GM18520 (cell line): ENCODE data around the gene MAP2K1.
"Not testable (repeated sequence)": the region's sequence is repeated elsewhere in the genome, so short reads cannot be mapped to it uniquely, and the experiment has no call there.

Source experiments
- ATAC-seq: cut with Tn5 transposase; IDR thresholded peaks from one replicate; pipeline ENCODE4 v1.9.1; 2021; ENCODE audit not compliant: unreplicated experiment

The MAP2K1 gene

DNA sequence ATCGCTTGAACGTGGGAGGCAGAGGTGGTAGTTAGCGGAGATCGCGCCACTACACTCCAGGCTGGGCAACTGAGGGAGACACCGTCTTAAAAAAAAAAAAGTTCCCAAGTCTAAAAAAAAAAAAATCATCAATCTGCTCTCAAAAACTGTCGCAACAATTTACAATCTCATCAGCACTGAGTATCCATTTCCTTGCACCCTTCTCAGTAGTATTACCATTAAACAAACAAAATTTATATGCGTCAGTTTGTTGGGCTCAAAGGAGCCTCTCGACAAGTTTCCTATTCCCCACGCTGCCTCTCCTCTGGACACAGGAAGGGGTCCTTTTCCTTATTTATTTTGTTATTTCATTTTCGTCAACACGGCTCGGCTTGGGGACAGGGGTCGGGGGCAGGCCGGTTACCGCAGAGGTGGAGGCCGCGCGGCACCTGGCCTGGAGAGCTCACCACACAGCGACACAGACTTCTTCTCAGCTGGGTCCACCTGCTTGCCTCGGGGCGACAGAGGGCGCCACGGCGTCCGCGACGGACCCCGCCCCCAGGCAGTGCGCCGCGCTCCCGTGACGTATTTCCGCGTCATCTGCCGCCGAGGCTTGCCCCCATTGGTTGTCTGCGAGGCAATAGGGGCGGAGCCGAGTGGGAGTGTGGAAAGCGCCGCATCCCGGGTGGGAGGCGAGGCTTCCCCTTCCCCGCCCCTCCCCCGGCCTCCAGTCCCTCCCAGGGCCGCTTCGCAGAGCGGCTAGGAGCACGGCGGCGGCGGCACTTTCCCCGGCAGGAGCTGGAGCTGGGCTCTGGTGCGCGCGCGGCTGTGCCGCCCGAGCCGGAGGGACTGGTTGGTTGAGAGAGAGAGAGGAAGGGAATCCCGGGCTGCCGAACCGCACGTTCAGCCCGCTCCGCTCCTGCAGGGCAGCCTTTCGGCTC is at the start of gene MAP2K1:
Gene MAP2K1, plus strand, starts transcription at position 709 of the 920 bp plus-strand sequence. CDS start 436 bp downstream, outside the sequence.
- peak; percentile 65 for ATAC-seq

DNA sequence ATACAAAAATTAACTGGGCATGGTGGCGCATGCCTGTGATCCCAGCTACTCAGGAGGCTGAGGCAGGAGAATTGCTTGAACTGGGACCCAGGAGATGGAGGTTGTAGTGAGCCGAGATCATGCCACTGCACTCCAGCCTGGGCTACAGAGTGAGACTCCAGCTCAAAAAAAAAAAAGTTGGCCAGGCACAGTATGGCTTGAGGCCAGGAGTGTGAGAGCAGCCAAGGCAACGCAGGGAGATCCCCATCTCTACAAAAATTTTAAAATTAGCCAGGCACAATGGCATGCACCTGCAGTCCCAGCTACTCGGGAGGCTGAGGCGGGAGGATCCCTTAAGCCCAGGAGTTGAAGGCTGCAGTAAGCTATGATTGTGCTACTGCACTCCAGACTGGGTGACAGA is 38.2 kb upstream of the MAP2K1 start:
- not testable (repeated sequence) for ATAC-seq

DNA sequence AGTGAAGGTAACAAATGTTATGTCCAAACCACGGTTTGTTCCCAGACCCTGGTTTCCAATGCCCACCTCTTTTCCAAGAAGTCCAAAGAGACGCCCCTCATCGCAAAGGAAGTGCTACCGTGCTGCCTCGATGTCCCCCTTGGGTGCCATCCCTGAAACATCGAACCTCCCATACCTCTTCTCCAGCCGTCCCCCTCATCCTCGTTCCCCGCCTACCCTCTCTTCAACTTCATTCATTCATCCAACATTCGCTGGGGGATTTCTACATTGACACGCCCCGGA is 30.7 kb upstream of the MAP2K1 start:
- ATAC-seq = no peak

- peak; percentile 94 for ATAC-seq
Measured at GRCh38 chr15:66356359-66357236, 30.1 kb upstream of the MAP2K1 start, which contains the start of gene TIPIN. Gene TIPIN, minus strand, starts transcription at chr15:66356685. Its CDS starts 3,738 bp downstream, at chr15:66352947.

DNA sequence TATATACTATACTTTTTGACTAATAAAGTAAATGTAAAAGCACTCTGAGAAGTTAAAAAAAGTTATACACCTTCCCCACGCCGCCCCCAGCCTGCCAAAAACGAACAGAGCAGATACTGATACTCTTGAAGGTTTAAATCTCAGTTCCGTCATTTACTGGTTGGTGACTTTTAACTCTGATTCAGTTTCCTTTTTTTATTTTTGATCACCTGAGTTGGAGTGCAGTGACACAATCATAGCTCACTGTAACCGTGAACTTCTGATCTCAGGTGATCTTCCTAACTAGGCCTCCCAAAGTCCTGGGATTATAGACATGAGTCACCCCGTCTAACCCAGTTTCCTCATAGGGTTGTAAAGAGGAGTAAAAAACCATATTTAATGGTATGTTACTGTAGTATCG is 27.0 kb upstream of the MAP2K1 start:
- ATAC-seq = no peak

DNA sequence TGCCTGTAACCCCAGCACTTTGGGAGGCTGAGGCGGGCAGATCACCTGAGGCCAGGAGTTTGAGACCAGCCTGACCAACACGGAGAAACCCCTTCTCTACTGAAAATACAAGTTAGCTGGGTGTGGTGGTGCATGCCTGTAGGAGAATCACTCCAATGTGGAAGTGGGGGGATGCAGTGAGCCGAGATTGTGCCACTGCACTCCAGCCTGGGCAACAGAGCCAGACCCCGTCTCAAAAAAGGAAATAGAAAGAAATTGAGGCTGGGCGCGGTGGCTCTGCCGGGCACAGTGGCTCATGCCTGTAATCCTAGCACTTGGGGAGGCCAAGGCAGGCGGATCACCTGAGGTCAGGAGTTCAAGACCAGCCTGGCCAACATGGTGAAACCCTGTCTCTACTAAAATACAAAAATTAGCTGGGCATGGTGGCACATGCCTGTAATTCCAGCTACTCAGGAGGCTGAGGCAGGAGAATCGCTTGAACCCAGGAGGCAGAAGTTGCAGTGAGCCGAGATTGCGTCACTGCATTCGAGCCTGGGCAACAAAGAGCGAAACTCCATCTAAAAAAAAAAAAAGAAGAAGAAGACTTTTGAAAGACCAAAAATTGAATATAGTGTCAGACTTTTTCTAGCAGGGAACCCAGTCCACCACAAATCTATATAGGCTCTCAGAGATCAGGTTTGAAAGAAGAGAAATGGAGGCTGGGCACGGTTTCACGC is 24.8 kb upstream of the MAP2K1 start:
- not testable (repeated sequence) for ATAC-seq

DNA sequence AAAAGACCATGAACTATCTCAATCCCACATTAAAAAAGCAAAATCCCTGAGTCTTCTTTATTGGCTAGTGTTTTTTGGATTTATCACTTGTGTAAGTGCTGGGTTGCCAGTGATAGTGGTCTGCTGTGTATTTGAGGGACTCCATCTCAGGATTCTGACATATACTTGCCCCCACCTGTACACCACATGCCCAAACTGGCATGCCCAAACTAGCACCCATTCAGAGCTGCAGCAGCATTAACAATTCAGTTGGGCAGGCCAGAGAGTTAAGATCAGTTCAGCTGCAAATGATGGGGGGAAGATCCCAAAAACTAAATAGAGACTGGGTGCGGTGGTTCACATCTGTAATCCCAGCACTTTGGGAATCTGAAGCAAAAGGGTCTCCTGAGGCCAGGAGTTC is 23.9 kb upstream of the MAP2K1 start:
- ATAC-seq = no peak

DNA sequence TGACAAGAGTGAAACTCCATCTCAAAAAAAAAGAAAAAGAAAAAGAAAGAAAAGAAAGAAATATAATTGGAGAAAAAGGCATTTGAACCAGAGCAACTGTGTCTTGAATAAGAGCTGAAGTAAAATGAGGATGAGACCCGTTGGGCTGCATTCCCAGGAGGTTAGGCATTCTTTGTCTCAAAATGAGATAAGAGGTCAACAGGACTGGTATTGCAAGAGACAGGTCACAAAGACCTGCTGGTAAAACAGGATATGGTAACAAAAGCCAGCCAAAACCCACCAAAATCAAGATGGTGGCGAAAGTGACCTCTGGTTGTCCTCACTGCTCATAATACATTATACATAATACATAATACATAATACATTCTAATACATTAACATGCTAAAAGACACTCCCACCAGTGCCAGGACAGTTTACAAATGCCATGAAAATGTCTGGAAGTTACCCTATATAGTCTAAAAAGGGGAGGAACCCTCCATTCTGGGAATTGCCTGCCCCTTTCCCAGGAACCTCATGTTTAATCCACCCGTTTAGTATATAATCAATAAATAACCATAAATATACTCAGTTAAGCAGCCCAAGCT is 21.7 kb upstream of the MAP2K1 start:
- ATAC-seq = no peak

DNA sequence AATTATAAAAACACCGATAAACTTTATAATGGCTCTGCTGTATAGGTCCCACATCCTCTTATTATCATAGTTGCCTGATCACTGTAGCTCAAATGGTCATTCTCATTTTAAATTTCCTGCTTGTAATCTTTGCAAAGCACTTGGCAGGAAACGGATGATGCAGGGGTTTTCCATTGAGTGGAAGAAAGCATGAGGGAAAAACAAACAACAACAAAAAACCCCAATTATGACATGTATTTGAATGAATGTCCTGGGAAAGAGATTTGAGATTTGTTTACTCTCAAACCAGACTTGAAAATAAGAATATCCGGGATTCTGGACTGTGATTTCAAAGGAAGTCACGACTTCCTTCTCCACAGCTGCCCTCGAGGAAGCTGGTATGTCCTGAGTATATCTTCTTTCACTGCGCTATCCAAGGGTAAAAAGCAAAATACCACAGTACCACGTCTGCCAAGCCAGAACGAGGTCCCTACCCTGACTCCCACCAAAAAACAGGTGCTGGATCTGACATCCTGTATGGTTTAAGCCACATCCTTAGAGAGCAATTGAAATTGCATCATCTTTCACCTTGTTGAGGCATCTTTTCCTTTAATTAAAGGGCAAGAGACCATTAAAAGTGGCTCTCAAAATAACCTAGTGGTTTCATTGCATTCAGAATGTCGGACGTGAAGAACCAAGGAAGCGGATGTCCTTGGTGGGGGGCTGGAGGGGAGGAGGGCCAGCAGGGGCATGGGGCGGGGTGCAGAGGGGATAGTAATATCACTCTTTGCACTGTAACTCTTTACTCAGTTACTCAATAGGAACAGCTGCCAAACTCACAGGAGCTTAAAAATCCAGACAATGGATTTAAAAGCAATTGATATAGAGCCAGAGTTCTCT is 16.7 kb upstream of the MAP2K1 start:
- no peak for ATAC-seq

DNA sequence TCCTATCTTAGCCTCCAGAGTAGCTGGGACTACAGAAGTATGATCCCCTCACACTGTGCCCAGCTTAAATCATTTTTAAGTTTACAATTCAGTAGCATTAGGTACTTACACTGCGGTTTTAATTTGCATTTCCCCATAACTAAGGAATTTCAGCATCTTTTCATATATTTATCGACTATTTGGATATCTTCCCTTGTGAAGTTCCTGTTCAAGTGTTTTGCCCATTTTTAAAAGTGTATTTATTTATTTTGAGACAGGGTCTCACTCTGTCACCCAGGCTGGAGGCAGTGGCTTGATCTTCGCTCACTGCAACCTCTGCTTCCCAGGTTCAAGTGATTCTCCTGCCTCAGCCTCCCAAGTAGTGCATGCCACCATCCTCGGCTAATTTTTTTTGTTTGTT is 12.5 kb upstream of the MAP2K1 start:
- no peak for ATAC-seq

DNA sequence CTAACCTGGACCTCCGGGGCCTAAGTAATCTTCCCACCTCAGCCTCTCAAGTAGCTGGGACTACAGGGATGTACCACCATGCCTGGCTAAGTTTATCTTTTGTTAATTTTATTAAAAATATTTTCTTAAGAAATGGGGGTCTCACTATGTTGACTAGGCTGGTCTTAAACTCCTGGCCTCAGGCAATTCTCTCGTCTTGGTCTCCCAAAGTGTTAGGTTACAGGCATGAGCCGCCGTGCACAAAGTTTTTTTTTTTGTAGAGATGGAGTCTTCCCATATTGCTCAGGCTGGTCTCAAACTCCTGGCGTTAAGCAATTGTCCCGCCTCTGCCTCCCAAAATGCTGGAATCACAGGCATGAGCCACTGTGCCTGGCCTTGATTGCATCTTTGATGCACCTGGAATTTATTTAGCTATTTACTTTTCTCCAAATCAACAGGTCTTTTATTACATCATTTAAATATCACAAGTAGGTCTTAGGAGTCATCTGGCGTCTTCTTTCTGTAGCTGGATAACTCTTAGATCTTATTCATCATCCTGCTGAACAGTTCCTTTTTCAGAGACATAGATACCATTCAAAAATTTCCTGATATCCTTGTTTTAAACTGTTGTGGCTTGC is 7.8 kb upstream of the MAP2K1 start:
- no peak for ATAC-seq

- not testable (repeated sequence) for ATAC-seq
Measured at GRCh38 chr15:66381376-66381775, 5.3 kb upstream of the MAP2K1 start.

GRCh38 chr15:66387163-66388042 is 691 bp downstream of the MAP2K1 start:
- ATAC-seq = no peak

- ATAC-seq = no peak
Measured at GRCh38 chr15:66388043-66388363, 1.3 kb downstream of the MAP2K1 start.

GRCh38 chr15:66388576-66388975 is 1.9 kb downstream of the MAP2K1 start:
- no peak for ATAC-seq

DNA sequence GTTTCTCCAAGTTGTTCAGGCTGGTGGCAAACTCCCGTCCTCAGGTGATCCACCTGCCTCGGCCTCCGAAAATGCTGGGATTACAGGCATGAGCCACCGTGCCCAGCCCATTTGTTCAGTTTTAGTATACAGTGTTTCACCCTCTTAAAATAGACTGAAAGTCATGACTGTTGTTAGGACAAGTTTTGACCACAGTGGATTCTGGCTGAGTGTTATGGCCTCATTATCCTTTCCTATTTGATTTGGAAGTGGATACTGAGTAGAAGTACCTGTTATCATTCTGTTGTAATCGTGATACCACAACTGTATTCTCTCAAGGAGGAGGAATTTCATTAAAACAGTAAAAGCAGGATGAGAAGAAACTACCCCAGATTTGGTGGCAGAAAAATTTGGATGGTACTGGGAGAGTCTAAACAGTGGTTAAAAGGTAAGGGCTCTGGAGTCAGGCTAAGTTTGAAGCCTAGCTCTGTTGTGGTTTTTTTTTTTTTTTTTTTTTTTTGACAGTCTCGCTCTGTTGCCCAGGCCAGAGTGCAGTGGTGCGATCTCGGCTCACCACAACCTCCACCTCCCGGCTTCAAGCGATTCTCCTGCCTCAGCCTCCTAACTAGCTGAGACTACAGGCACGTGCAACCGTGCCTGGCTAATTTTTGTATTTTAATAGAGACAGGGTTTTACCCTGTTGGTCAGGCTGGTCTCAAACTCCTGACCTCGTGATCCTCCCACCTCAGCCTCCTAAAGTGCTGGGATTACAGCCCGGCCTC is 2.6 kb downstream of the MAP2K1 start:
- no peak for ATAC-seq

DNA sequence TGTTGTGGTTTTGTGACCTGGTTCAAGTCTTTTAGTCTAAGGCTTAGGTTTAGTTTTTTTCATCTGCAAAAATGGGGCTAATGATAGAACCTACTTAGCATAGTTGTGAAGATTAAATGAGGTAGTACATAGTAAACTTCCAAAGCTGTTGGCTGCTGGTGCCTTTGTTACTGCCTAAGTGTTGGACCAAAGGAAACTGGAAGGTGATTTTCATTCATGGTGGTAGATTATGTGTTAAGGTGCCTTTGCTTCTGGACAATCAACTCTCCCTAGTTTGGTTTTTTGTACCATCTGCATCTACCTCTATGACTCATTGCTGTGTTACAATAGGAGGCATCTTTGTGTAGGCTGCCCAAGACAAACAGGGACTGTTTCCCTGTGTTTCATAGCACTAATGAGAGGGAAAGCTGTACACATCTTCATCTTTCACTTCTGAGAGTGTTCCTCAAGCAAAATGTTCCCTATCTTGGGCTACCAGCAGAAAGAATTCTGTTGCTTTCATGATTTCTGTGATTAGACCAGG is 3.2 kb downstream of the MAP2K1 start:
- ATAC-seq = no peak

GRCh38 chr15:66390678-66391077 is 4.0 kb downstream of the MAP2K1 start:
- no peak for ATAC-seq
